Trophoblast cell (in vitro differentiated cells and primary cell): ENCODE measurements around the gene TSPOAP1.

ENCODE experiments used
- DNase-seq, 2 donors: peaks; one replicate each; pipeline ENCODE4 v3.0.0-alpha.2; 2016
- H2AFZ ChIP-seq: 2 replicates; pipeline ENCODE4 v1.6.1; 2013; ENCODE audit warnings: low read length, moderate library complexity, mild to moderate bottlenecking; ENCODE audit not compliant: insufficient read depth, poor library complexity
- H2AK5ac ChIP-seq: 2 replicates; pipeline ENCODE4 v1.6.1; 2013; ENCODE audit warnings: mild to moderate bottlenecking, low read length
- H2BK120ac ChIP-seq: 2 replicates; pipeline ENCODE4 v1.6.1; 2013; ENCODE audit warnings: low read length, mild to moderate bottlenecking, moderate library complexity; ENCODE audit not compliant: insufficient read depth, poor library complexity
- H2BK12ac ChIP-seq: 2 replicates; pipeline ENCODE4 v1.6.1; 2013; ENCODE audit warnings: mild to moderate bottlenecking, low read length, moderate library complexity
- H2BK5ac ChIP-seq: 2 replicates; pipeline ENCODE4 v1.6.1; 2013; ENCODE audit warnings: low read length, low read depth, moderate library complexity, mild to moderate bottlenecking; ENCODE audit not compliant: poor library complexity
- H3K14ac ChIP-seq: 2 replicates; pipeline ENCODE4 v1.6.1; 2013; ENCODE audit warnings: mild to moderate bottlenecking, low read length
- H3K18ac ChIP-seq: 2 replicates; pipeline ENCODE4 v1.6.1; 2013; ENCODE audit warnings: mild to moderate bottlenecking, low read length
- H3K23ac ChIP-seq: 2 replicates; pipeline ENCODE4 v1.6.1; 2013; ENCODE audit warnings: low read length
- H3K27ac ChIP-seq: 2 replicates; pipeline ENCODE4 v1.5.1; 2013; ENCODE audit warnings: low read depth, mild to moderate bottlenecking, inconsistent platforms, low read length, moderate library complexity
- H3K27me3 ChIP-seq: 2 replicates; pipeline ENCODE4 v1.6.1; 2013; ENCODE audit warnings: inconsistent platforms, mild to moderate bottlenecking, low read length, moderate library complexity; ENCODE audit not compliant: insufficient read depth
- H3K36me3 ChIP-seq, 2 experiments: 1 replicate in 1 of 2; 2 replicates in 1 of 2; pipeline ENCODE4 v1.6.1; 2013; ENCODE audit warnings: low read length in 2 of 2, mild to moderate bottlenecking in 2 of 2, moderate library complexity in 1 of 2; ENCODE audit not compliant: insufficient read depth in 2 of 2, control insufficient read depth in 1 of 2
- H3K4ac ChIP-seq: 2 replicates; pipeline ENCODE4 v1.6.1; 2013; ENCODE audit warnings: low read depth, mild to moderate bottlenecking, low read length, moderate library complexity
- H3K4me1 ChIP-seq, 2 experiments: 1 replicate in 1 of 2; 2 replicates in 1 of 2; pipeline ENCODE4 v1.6.1; 2013; ENCODE audit warnings: low read length in 2 of 2, mild to moderate bottlenecking in 2 of 2, moderate library complexity in 1 of 2; ENCODE audit not compliant: insufficient read depth in 2 of 2, control insufficient read depth in 1 of 2
- H3K4me2 ChIP-seq: 2 replicates; pipeline ENCODE4 v1.6.1; 2013; ENCODE audit warnings: inconsistent platforms, mild to moderate bottlenecking, low read length, moderate library complexity
- H3K4me3 ChIP-seq: 2 replicates; pipeline ENCODE4 v1.5.1; 2013; ENCODE audit warnings: mild to moderate bottlenecking, low read depth, low read length, inconsistent platforms
- H3K79me1 ChIP-seq: one replicate; pipeline ENCODE4 v1.6.1; 2013; ENCODE audit warnings: low read length
- H3K79me2 ChIP-seq: 2 replicates; pipeline ENCODE4 v1.6.1; 2013; ENCODE audit warnings: low read length, mild to moderate bottlenecking; ENCODE audit not compliant: control insufficient read depth, insufficient read depth, poor library complexity
- H3K9ac ChIP-seq: 2 replicates; pipeline ENCODE4 v1.6.1; 2013; ENCODE audit warnings: mild to moderate bottlenecking, low read length
- H3K9me3 ChIP-seq: 2 replicates; pipeline ENCODE4 v1.6.1; 2013; ENCODE audit warnings: low read depth, mild to moderate bottlenecking, control low read depth, inconsistent platforms, low read length; ENCODE audit not compliant: insufficient read depth
- H4K12ac ChIP-seq: 2 replicates; pipeline ENCODE4 v1.6.1; 2013; ENCODE audit warnings: low read depth, mild to moderate bottlenecking, low read length, moderate library complexity
- H4K8ac ChIP-seq: 2 replicates; pipeline ENCODE4 v1.6.1; 2013; ENCODE audit warnings: low read depth, mild to moderate bottlenecking, low read length, moderate library complexity
- H4K91ac ChIP-seq: one replicate; pipeline ENCODE4 v1.6.1; 2013; ENCODE audit warnings: low read depth, mild to moderate bottlenecking, low read length, moderate library complexity
- WGBS: extraction: QIAGEN DNeasy Blood & Tissue Kit; methylation state at CpG from one replicate; pipeline ENCODE4 v1.1.7; 2013; ENCODE audit warnings: missing lambda C conversion rate; ENCODE audit not compliant: insufficient read length, insufficient coverage; ENCODE audit errors: extremely low coverage; 5-methylcytosine and 5-hydroxymethylcytosine counted together

TSPOAP1 gene

DNA sequence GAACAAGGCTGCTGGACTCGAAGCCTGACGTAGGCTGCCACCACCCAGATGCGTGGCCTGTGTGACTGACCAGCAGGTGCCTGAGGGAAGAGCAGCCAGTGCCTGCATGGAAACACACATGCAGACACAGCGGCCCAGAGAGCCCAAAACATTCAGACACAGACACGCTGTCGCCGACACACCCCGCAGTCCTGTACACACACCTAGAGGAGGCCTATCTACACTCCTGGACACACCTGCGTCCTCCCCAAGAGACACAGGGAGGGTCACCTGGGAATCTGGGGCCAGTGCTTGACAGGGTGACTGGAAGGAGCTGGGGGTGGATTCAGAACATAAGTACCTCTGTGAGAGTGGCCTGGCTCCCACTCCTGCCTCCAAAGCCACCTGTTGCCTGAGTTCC lies 6.1 kb upstream of the TSPOAP1 start:
- no peak overlapping the region for H2BK120ac ChIP-seq
- H3K4ac ChIP-seq: no peak overlapping the region
- no peak overlapping the region for H3K14ac ChIP-seq
- H2BK5ac ChIP-seq: no peak overlapping the region
- H2AFZ ChIP-seq: no peak overlapping the region
- no peak overlapping the region for H3K4me3 ChIP-seq
- no peaks in the 10 kb centered on the region for H3K9me3 ChIP-seq
- H3K4me2 ChIP-seq: no peak overlapping the region
- no peaks in the 10 kb centered on the region for H3K36me3 ChIP-seq
- H3K4me1 ChIP-seq: peaks cover 37 to 42% of the 10 kb centered on the region in 2 experiments
- no peak overlapping the region for H3K18ac ChIP-seq
- H3K79me1 ChIP-seq: peaks cover 26% of the 10 kb centered on the region
- H2AK5ac ChIP-seq: peak overlapping the region; percentile 42
- H2BK12ac ChIP-seq: no peak overlapping the region
- no peak overlapping the region for H3K27ac ChIP-seq
- no CpG with 5 or more reads among the region's 9 CpGs for WGBS
- H4K91ac ChIP-seq: no peak overlapping the region
- no peak overlapping the region for H4K8ac ChIP-seq
- no peak overlapping the region for H4K12ac ChIP-seq
- H3K27me3 ChIP-seq: no peaks in the 10 kb centered on the region
- no peak overlapping the region for H3K9ac ChIP-seq
- no peak overlapping the region for H3K23ac ChIP-seq
- no peak for DNase-seq
- peaks cover 3% of the 10 kb centered on the region for H3K79me2 ChIP-seq

DNA sequence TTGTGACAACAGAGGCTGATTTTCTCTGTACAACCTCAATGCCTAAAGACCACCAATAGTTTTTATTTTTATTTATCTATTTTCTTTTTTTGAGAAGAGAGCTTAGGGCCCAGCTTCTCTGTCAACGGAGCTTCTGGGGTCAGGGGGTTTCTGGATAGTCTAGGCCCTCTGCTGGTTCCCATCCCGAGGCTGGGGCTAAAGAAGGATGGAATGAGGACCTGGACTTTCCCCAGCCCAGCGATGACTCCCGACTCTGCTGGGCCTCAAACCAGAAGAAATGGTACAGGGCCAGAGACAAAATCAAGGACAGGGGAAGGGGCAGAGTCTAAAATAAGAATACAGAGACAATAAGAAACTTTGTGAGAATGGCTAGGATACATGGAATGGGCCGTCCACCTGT lies 5.7 kb upstream of the TSPOAP1 start:
- Histone ChIP-seq H3K14ac (no peak overlapping the region), H3K27ac (no peak overlapping the region), H4K12ac (no peak overlapping the region), H3K79me1 (peaks cover 26% of the 10 kb centered on the region), H3K4me3 (no peak overlapping the region), H3K23ac (no peak overlapping the region), H3K18ac (no peak overlapping the region), H4K91ac (no peak overlapping the region), H2AFZ (no peak overlapping the region), H3K79me2 (peaks cover 3% of the 10 kb centered on the region), H4K8ac (no peak overlapping the region), H3K9ac (no peak overlapping the region), H3K4ac (no peak overlapping the region), H2BK5ac (no peak overlapping the region), H2BK120ac (no peak overlapping the region), H2BK12ac (no peak overlapping the region), H3K4me1 (peaks cover 36 to 41% of the 10 kb centered on the region in 2 experiments), H2AK5ac (no peak overlapping the region), H3K4me2 (no peak overlapping the region), H3K27me3 (no peaks in the 10 kb centered on the region), H3K9me3 (no peaks in the 10 kb centered on the region), H3K36me3 (no peaks in the 10 kb centered on the region)
- WGBS: no CpG with 5 or more reads among the region's 5 CpGs
- no peak for DNase-seq

DNA sequence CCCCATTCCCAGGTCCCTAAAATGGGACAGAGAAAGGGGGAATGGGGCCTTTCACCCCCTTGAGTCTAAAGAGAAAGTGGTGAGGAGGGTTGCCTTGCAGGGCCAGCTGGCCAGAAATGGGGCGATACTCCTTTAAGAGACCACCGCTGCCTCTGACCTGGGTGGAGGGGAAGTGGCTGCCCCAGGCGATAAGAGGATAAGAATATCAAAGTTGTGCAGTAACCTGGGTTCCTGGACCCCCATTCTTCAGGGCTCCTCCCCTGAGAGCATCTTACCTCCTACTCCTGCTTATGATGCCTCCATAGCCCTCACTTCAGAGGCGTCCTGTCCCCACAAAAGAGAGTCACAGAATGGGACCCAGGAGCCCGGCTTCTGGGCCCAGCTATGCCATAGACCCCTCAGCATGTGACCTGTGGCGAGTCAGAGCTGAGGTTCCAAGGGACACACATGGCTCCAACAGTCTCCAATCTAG lies 5.2 kb upstream of the TSPOAP1 start:
- no peak overlapping the region for H2BK120ac ChIP-seq
- peaks cover 3% of the 10 kb centered on the region for H3K79me2 ChIP-seq
- peaks cover 31 to 36% of the 10 kb centered on the region in 2 experiments for H3K4me1 ChIP-seq
- H3K4ac ChIP-seq: no peak overlapping the region
- no peak overlapping the region for H3K18ac ChIP-seq
- H2BK5ac ChIP-seq: no peak overlapping the region
- peaks cover 23% of the 10 kb centered on the region for H3K79me1 ChIP-seq
- WGBS: no CpG with 5 or more reads among the region's 6 CpGs
- no peak overlapping the region for H3K27ac ChIP-seq
- H2AK5ac ChIP-seq: no peak overlapping the region
- H4K8ac ChIP-seq: no peak overlapping the region
- no peak overlapping the region for H2AFZ ChIP-seq
- no peak overlapping the region for H3K4me3 ChIP-seq
- H2BK12ac ChIP-seq: no peak overlapping the region
- H3K27me3 ChIP-seq: no peaks in the 10 kb centered on the region
- no peak overlapping the region for H3K4me2 ChIP-seq
- DNase-seq: no peak
- H4K12ac ChIP-seq: no peak overlapping the region
- no peaks in the 10 kb centered on the region for H3K36me3 ChIP-seq
- H4K91ac ChIP-seq: no peak overlapping the region
- H3K9ac ChIP-seq: no peak overlapping the region
- no peaks in the 10 kb centered on the region for H3K9me3 ChIP-seq
- no peak overlapping the region for H3K14ac ChIP-seq
- no peak overlapping the region for H3K23ac ChIP-seq

DNA sequence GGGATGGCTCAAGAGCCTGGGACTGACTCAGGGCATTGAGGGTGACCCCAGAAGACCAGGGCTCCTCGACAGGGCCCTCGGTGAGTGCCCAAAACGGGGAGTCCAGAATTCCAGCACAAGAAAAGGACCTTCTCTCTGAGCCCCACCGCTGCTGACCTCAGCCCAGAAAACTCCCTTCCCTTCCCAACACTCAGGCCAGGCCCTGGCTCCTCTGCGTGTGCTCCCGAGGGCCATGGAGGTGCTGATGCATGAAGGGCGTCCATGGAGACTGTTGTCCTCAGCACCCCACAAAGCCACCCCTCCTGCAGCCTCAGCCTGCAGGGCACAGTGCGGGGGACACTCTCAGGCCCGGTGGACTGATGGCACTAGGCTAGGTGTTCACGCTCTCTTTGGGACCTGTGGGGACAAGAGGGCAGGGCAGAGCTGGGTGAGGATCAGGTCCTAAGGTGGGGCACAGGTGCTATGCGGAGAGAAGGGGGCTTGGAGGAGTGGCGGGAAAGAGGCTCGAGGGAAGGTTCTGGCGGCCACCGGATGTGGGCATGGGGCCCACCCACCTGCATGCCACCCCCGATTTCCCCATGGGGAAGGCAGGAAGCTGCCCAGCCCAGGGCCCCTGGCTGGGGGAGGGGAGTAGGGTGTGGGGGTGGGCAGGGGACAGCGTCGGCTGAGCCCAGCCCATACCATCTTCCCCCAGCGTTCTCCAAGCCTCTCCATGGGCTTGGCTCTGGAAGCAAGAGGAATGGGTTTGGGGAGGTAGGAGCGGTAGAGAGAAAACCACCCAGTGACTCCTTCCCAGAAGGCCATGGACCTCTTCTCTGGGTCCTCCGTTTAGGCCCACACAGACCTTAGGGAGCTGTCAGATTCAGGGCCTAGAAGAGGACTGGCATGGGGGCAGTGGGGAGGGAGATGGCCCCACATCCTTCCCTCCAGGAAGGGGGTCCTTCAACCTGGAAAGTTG lies 4.5 kb upstream of the TSPOAP1 start:
- Histone ChIP-seq H4K91ac (no peak overlapping the region), H3K79me2 (peaks cover under 1% of the 10 kb centered on the region), H4K8ac (no peak overlapping the region), H3K23ac (no peak overlapping the region), H2AFZ (no peak overlapping the region), H3K27ac (no peak overlapping the region), H3K9me3 (no peaks in the 10 kb centered on the region), H2BK5ac (no peak overlapping the region), H3K4me3 (no peak overlapping the region), H3K4me2 (no peak overlapping the region), H3K4me1 (peaks cover 24 to 29% of the 10 kb centered on the region in 2 experiments), H3K79me1 (peaks cover 16% of the 10 kb centered on the region), H3K9ac (no peak overlapping the region), H3K4ac (no peak overlapping the region), H2AK5ac (no peak overlapping the region), H3K27me3 (no peaks in the 10 kb centered on the region), H4K12ac (no peak overlapping the region), H3K36me3 (no peaks in the 10 kb centered on the region), H2BK12ac (no peak overlapping the region), H2BK120ac (no peak overlapping the region), H3K18ac (no peak overlapping the region), H3K14ac (no peak overlapping the region)
- no peak for DNase-seq
- WGBS: no CpG with 5 or more reads among the region's 21 CpGs
